G401.6 (cell line): Measurements from ENCODE around the gene TTBK2.
"Not testable (repeated sequence)": the region's sequence is repeated elsewhere in the genome, so short reads cannot be mapped to it uniquely, and the experiment has no call there.

Source experiments
- FAIRE-seq: peaks from 2 replicates; lab custom pipeline; 2012; peaks lifted over from hg19 to GRCh38; lab: Jason Lieb, UNC

Gene TTBK2

GRCh38 chr15:42920519-42921341 lies at the start of gene TTBK2:
Gene TTBK2 (minus strand): TSS chr15:42920778. CDS start chr15:42878617, 42,161 bp downstream.
- peak; percentile 98 for FAIRE-seq

GRCh38 chr15:42964476-42964875 lies 43.9 kb upstream of the TTBK2 start:
- no peak for FAIRE-seq

- no peak for FAIRE-seq
Observed at GRCh38 chr15:42955518-42955917, 34.9 kb upstream of the TTBK2 start.

GRCh38 chr15:42954291-42954690 lies 33.7 kb upstream of the TTBK2 start:
- no peak for FAIRE-seq

GRCh38 chr15:42948898-42949297 lies 28.3 kb upstream of the TTBK2 start:
- not testable (repeated sequence) for FAIRE-seq

- no peak for FAIRE-seq
Observed at GRCh38 chr15:42940527-42940926, 19.9 kb upstream of the TTBK2 start.

- no peak for FAIRE-seq
Observed at GRCh38 chr15:42939841-42940240, 19.3 kb upstream of the TTBK2 start.

- FAIRE-seq = no peak
Observed at GRCh38 chr15:42937143-42937542, 16.6 kb upstream of the TTBK2 start.

GRCh38 chr15:42933886-42934667 lies 13.5 kb upstream of the TTBK2 start:
- FAIRE-seq = no peak

- no peak for FAIRE-seq
Observed at GRCh38 chr15:42932833-42933515, 12.4 kb upstream of the TTBK2 start.

- no peak for FAIRE-seq
Observed at GRCh38 chr15:42931702-42932486, 11.3 kb upstream of the TTBK2 start.

GRCh38 chr15:42929306-42929848 lies 8.8 kb upstream of the TTBK2 start:
- FAIRE-seq = no peak

GRCh38 chr15:42921342-42921731 lies 759 bp upstream of the TTBK2 start:
- no peak for FAIRE-seq

GRCh38 chr15:42919799-42920518 lies 619 bp downstream of the TTBK2 start:
- FAIRE-seq = no peak

GRCh38 chr15:42919308-42919707 lies 1.3 kb downstream of the TTBK2 start:
- FAIRE-seq = no peak

GRCh38 chr15:42918047-42918446 lies 2.5 kb downstream of the TTBK2 start:
- FAIRE-seq = no peak

- no peak for FAIRE-seq
Observed at GRCh38 chr15:42915654-42916315, 4.8 kb downstream of the TTBK2 start.

GRCh38 chr15:42914728-42915497 lies 5.7 kb downstream of the TTBK2 start:
- no peak for FAIRE-seq

- FAIRE-seq = no peak
Observed at GRCh38 chr15:42911058-42911592, 9.5 kb downstream of the TTBK2 start.
